Gastroesophageal sphincter (tissue), 3 donors: Measurements from ENCODE around the gene RAB5IF.

ENCODE experiments used
- EP300 ChIP-seq: sonication (generic); formaldehyde crosslinking; IDR thresholded peaks from one replicate; pipeline ENCODE4 v1.6.1; 2017; ENCODE audit warnings: antibody characterized with exemption, mild to moderate bottlenecking
- POLR2A ChIP-seq, 2 donors: fragments of 450-650 bp; IDR thresholded peaks; one replicate each; pipeline ENCODE4 v1.6.1; 2017; ENCODE audit warnings: antibody characterized with exemption in 2 of 2, mild to moderate bottlenecking in 2 of 2, moderate library complexity in 1 of 2
- TF ChIP-seq, protein P1 (sequence below), 4 experiments: fragments of 200-600 bp in 2 of 4; fragments of 450-650 bp in 2 of 4; sonication (generic) in 1 of 4; IDR thresholded peaks; one replicate each; pipeline ENCODE4 v1.5.1; 2017 to 2019; ENCODE audit warnings: antibody characterized with exemption in 4 of 4, mild to moderate bottlenecking in 2 of 4, moderate library complexity in 2 of 4

DNA sequence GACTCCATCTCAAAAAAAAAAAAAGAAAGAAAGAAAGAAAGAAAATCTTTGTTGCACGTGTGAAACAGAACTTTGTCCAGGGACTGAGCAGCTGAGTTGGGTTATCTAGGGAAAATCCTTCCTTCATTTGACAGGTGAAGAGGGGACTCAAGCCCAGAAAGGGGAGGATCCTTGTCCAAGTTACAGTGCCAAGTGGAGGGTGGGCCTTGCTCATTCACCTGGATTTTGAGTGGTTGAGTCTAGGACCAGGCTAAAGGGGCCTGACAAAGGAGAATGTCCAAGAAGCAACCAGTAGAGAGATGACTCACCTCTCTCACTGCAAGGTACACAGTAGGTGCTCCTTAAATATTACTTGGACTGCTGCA is 29.5 kb upstream of the RAB5IF start:
- TF ChIP-seq, protein P1, sequence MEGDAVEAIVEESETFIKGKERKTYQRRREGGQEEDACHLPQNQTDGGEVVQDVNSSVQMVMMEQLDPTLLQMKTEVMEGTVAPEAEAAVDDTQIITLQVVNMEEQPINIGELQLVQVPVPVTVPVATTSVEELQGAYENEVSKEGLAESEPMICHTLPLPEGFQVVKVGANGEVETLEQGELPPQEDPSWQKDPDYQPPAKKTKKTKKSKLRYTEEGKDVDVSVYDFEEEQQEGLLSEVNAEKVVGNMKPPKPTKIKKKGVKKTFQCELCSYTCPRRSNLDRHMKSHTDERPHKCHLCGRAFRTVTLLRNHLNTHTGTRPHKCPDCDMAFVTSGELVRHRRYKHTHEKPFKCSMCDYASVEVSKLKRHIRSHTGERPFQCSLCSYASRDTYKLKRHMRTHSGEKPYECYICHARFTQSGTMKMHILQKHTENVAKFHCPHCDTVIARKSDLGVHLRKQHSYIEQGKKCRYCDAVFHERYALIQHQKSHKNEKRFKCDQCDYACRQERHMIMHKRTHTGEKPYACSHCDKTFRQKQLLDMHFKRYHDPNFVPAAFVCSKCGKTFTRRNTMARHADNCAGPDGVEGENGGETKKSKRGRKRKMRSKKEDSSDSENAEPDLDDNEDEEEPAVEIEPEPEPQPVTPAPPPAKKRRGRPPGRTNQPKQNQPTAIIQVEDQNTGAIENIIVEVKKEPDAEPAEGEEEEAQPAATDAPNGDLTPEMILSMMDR (IDR thresholded peaks at IDR 0.05): no peak
- TF ChIP-seq POLR2A (IDR thresholded peaks at IDR 0.05): no peak
- TF ChIP-seq EP300: no peak
